ENCODE measurements around the gene FAM124A.

DNA sequence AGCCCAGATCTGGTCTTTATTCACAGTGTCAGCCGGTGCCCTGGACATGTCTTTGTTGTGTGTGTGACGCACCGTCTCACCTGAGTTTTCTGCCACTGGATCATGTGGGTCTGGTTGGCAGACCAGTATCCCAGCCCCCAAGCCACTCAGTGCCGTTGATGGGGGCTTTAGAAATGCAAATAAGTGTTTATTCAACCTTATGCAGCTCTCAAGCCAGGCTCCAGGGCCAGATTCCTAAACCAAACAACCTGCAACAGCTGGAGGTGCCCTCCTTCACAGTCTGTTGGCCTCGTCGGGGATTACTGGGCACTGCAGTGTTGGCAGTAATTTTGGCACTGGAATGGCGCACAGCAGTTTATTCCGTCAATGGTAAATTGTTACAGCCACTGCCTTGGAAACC lies 21.6 kb downstream of the FAM124A start:
- TF ChIP-seq CTCF (IDR thresholded peaks at IDR 0.05) = no peak
- no peak for TF ChIP-seq POLR2AphosphoS5 (IDR thresholded peaks at IDR 0.05)
- no peak for TF ChIP-seq POLR2A (IDR thresholded peaks at IDR 0.05)
